ENCODE measurements around the gene GGA2.
A peak's percentile ranks its signal among the peaks of the same experiment; 100 is the strongest.

The GGA2 gene

DNA sequence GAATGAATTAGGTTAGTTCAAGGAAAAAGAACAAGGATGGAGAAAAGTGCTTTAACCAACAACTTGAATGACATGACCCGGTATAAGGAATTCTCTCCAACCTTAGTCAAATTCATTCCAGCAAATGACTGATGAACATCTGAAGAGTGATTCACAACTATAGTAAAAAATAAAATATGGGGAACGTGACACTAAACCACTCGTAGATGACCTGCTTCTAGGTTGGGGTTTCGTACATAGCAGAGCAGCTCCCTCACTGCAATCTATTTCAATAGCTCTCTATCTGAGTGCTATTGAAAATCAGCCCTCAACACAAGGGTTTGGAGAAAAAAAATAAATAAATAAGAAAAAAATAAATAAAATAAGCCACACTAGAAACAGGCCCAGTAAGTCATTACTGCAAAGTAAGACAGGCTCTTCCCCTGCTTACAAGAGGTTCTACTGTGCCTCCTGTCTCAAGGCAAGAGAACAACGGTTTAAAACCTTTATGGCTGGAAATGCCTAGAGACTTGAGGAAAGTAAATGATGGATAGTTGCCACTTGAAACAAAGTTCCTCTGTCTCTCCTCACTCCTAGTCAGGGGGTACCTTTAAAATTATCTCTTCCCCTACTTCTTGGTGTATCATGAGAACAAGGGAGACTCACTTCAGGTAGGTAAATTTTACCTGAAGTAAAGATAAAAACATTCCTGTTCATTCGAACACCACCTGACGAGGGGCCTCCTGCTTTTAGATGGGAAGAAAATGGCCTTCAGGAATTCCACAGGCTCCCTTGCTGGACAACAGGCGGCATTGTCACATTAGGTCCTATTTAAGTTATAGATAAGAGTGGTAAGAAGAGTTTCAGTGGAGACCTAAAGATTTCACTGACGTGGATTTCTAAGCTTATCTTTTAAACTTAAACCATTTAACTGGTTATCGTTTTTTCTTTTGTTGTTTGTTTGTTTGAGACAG, 77.8 kb downstream of the GGA2 start:
- ChIA-PET POLR2A (no interaction called here), CTCF (interaction anchor here (1.2 to 8.4 kb wide), 7 partner anchors 8 to 1072 kb away, joined by 3 to 304 read pairs (median 11); partner anchors contain the start of genes COG7 and SCNN1G)
- TF ChIP-seq, protein P1, sequence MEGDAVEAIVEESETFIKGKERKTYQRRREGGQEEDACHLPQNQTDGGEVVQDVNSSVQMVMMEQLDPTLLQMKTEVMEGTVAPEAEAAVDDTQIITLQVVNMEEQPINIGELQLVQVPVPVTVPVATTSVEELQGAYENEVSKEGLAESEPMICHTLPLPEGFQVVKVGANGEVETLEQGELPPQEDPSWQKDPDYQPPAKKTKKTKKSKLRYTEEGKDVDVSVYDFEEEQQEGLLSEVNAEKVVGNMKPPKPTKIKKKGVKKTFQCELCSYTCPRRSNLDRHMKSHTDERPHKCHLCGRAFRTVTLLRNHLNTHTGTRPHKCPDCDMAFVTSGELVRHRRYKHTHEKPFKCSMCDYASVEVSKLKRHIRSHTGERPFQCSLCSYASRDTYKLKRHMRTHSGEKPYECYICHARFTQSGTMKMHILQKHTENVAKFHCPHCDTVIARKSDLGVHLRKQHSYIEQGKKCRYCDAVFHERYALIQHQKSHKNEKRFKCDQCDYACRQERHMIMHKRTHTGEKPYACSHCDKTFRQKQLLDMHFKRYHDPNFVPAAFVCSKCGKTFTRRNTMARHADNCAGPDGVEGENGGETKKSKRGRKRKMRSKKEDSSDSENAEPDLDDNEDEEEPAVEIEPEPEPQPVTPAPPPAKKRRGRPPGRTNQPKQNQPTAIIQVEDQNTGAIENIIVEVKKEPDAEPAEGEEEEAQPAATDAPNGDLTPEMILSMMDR (IDR thresholded peaks at IDR 0.05; ENCODE audit: control extremely low read depth, extremely low read depth, low read depth, missing control alignments): peak; percentile 1
- no peak for DNase-seq (ENCODE audit: extremely low spot score)

DNA sequence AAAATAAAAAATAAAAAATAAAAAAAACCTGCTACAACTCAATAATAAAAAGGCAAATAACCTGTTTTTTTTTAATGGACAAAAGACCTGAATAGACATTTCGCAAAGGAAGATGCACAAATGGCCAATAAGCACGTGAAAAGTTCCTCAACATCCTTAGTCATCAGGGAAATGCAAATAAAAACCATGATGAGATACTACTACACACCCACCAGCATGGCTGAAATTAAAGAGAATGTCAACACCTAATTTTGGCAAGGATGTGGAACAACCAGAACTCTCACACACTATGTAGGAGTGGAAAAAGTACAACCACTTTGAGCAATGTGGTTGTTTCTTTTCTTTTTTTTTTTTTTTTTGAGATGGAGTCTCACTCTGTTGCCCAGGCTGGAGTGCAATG, 81.9 kb downstream of the GGA2 start:
- TF ChIP-seq, protein P1 (IDR thresholded peaks at IDR 0.05; ENCODE audit: control extremely low read depth, extremely low read depth, low read depth, missing control alignments): no peak
- CTCF ChIA-PET: no interaction called here
- DNase-seq (ENCODE audit: extremely low spot score): no peak
- POLR2A ChIA-PET: no interaction called here

DNA sequence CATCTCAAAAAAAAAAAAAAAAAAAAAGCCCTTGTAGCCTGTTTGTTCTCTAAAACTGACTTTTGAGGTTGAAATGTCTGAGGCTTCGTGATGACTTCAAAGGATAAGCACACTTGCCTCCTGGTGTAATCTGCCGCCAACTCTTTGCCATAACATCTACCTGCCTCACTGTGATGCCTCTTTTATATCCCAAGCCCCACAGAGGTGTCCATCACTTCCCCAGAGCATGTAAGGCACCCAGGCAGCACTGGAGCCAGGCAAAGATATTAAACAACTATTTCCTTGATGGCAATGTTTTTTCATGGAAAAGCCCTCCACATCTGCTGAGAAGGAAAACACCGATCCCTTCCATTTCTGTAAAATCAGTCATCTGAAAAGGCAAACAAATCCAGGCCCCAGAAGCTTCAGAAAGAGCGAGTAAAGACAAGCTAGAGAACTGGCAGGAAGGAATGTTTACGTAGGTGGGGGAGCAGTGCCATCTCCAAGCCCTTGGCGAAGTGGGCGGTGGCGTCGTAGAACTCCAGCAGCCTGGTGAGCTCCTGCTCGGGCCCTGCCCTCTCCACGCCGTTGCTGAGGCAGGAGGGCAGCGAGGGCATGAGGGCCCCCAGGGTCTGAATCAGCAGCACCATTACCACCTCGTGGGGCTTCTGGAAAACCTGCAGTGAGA, 85.9 kb downstream of the GGA2 start:
- CTCF ChIA-PET: interaction anchor here (0.8 to 3.4 kb wide), 5 partner anchors 9 to 241 kb away, joined by 3 to 40 read pairs (median 3); partner anchors contain the start of gene SCNN1G
- TF ChIP-seq, protein P1 (IDR thresholded peaks at IDR 0.05; ENCODE audit: control extremely low read depth, extremely low read depth, low read depth, missing control alignments): no peak
- POLR2A ChIA-PET: no interaction called here
- no peak for DNase-seq (ENCODE audit: extremely low spot score)

DNA sequence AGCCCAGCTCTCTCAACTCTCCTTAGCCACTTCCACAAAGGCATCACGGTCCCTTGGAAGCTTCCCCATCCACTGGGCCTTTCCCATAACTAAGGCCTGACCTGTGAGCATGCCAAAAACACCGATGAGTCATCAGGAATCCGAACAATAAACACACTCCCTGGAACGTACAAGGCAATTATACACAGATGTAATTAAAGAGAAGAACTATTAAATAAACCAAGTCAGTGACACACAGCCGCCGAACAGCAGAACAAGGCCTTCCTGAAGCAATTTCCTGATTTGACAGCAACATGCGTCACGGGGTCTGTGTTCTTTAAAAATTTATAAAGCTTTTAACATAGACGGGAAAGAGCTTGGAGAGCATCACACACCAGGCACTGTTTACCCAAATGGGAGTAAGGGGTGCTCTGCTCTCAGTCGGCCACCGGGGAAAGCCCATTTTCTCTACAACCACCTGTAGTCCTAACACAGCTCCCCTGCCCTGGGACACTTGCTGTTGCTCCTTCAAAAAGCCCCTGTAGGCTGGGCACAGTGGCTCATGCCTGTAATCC, 86.7 kb downstream of the GGA2 start:
- no peak for DNase-seq (ENCODE audit: extremely low spot score)
- CTCF ChIA-PET: interaction anchor here (1.2 to 3.4 kb wide), 3 partner anchors 9 to 240 kb away, joined by 3 to 40 read pairs (median 3); no protein-coding TSS in a partner anchor
- TF ChIP-seq, protein P1 (IDR thresholded peaks at IDR 0.05; ENCODE audit: control extremely low read depth, extremely low read depth, low read depth, missing control alignments): no peak
- POLR2A ChIA-PET: no interaction called here

DNA sequence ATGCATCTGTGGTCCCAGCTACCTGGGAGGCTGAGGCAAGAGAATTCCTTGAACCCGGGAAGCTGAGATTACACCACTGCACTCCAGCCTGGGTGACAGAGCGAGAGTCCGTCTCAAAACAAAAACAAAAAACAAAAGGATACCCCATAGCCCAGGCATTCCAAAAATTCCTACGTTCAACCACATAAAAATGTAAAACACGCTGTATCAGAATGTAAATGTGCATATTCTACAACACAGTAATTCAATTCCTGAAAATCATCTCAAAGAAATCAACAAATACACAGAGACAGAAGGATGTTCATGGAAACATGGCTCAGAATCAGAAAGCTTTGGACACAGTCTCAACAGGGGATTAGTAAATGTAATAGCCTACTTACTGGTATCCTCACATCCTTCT, 90.3 kb downstream of the GGA2 start:
- POLR2A ChIA-PET: no interaction called here
- CTCF ChIA-PET: interaction anchor here (1.5 kb wide), 1 partner anchor 15 kb away, joined by 15 read pairs; no protein-coding TSS in a partner anchor
- no peak for DNase-seq (ENCODE audit: extremely low spot score)
- TF ChIP-seq, protein P1 (IDR thresholded peaks at IDR 0.05; ENCODE audit: control extremely low read depth, extremely low read depth, low read depth, missing control alignments): no peak

DNA sequence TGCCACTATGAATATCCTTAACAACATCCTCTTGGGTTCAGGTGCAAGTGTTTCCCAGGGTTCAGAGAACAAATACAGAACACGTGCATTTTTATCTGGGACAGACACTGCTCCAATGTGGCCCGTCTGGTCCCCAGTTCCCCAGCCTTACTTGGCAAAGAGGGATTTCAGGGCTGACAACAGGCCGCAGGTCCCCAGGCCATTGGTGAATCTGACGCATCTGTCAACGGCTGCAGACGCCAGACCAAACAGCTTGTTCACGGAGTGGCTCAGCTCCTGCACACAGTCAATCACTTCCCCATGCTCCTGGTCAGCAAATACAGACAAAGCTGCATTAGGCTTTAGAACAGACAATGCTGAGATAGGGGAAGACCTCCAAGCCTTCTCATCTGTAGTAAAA, 93.5 kb downstream of the GGA2 start:
- TF ChIP-seq, protein P1 (IDR thresholded peaks at IDR 0.05; ENCODE audit: control extremely low read depth, extremely low read depth, low read depth, missing control alignments): no peak
- DNase-seq (ENCODE audit: extremely low spot score): no peak
- POLR2A ChIA-PET: no interaction called here
- CTCF ChIA-PET: interaction anchor here (4.8 kb wide), 1 partner anchor 18 kb away, joined by 49 read pairs; no protein-coding TSS in a partner anchor
